ENCODE results near the gene ZNF169.
"Not testable (repeated sequence)": the region's sequence is repeated elsewhere in the genome, so short reads cannot be mapped to it uniquely, and the experiment has no call there.

DNA sequence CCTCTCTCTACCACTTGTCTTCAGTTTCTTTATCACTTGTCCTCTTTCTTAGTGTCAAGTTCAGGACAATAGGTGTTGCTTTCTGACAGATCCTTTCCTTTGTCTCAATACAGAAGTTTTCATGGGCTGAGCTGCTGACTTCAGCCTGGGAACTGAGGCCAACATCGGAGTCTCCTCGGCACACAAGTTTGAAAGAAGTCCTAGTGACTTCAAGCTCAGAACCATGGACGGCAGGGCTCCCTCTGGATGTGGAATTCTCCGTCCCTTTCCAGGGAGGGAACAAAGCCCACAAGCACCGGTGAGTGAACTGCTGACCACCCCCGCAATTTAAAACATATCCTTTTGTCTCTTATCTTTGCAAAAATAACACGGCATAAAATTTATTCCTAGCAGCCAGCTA lies 79.6 kb downstream of the ZNF169 start:
- TF ChIP-seq, protein P1, sequence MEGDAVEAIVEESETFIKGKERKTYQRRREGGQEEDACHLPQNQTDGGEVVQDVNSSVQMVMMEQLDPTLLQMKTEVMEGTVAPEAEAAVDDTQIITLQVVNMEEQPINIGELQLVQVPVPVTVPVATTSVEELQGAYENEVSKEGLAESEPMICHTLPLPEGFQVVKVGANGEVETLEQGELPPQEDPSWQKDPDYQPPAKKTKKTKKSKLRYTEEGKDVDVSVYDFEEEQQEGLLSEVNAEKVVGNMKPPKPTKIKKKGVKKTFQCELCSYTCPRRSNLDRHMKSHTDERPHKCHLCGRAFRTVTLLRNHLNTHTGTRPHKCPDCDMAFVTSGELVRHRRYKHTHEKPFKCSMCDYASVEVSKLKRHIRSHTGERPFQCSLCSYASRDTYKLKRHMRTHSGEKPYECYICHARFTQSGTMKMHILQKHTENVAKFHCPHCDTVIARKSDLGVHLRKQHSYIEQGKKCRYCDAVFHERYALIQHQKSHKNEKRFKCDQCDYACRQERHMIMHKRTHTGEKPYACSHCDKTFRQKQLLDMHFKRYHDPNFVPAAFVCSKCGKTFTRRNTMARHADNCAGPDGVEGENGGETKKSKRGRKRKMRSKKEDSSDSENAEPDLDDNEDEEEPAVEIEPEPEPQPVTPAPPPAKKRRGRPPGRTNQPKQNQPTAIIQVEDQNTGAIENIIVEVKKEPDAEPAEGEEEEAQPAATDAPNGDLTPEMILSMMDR (IDR thresholded peaks at IDR 0.05; ENCODE audit: poor library complexity): not testable (repeated sequence)
- TF ChIP-seq EZH2 (IDR thresholded peaks at IDR 0.05; ENCODE audit: borderline replicate concordance); EZH2phosphoT487 (IDR thresholded peaks at IDR 0.05; ENCODE audit: low read depth, severe bottlenecking, unreplicated experiment): not testable (repeated sequence)

Data from hepatocyte (in vitro differentiated cells).